SJCRH30 (cell line): ENCODE data around the gene DECR2. TPM values are rescaled to one million over a fixed set of nuclear protein-coding genes. Genes with fewer than 3 reads are reported as not detected.

Experiments used
- DNase-seq, 2 experiments: peaks; one replicate each; pipeline ENCODE4 v3.0.0-alpha.2; 2015 to 2020
- H3K27ac ChIP-seq: fragments of 250-450 bp; sonication (Bioruptor Pico); 2 replicates; pipeline ENCODE4 v1.5.1; 2020; ENCODE audit warnings: mild to moderate bottlenecking, moderate library complexity
- H3K27me3 ChIP-seq: fragments of 250-450 bp; sonication (Bioruptor Pico); 2 replicates; pipeline ENCODE4 v1.5.1; 2020; ENCODE audit warnings: mild to moderate bottlenecking, moderate library complexity
- H3K36me3 ChIP-seq: fragments of 250-450 bp; sonication (Bioruptor Pico); 2 replicates; pipeline ENCODE4 v1.5.1; 2020; ENCODE audit warnings: mild to moderate bottlenecking, moderate library complexity
- H3K4me1 ChIP-seq: fragments of 250-450 bp; sonication (Bioruptor Pico); 2 replicates; pipeline ENCODE4 v1.5.1; 2020; ENCODE audit warnings: mild to moderate bottlenecking, moderate library complexity
- H3K4me3 ChIP-seq: fragments of 250-450 bp; sonication (Bioruptor Pico); 2 replicates; pipeline ENCODE4 v1.5.1; 2020; ENCODE audit warnings: mild to moderate bottlenecking, moderate library complexity
- H3K9me3 ChIP-seq: fragments of 250-450 bp; sonication (Bioruptor Pico); replicated peaks from 2 replicates; pipeline ENCODE4 v1.5.1; 2020; ENCODE audit warnings: mild to moderate bottlenecking, moderate library complexity
- total RNA-seq: library from RNA; depleted of rRNA; stranded (reverse); fragments of >200 nt; shearing (Covaris generic); gene quantifications from 2 replicates; pipeline ENCODE4 v1.2.3, GENCODE V29; 2014

Gene DECR2
- total RNA-seq, 1 experiment from 2014 or later, result 5.7 TPM

GRCh38 chr16:424033-424622, 22.4 kb downstream of the DECR2 start:
- peak overlapping the region; percentile 63 for H3K4me3 ChIP-seq
- no peak overlapping the region for H3K27ac ChIP-seq

GRCh38 chr16:424623-425081, 23.0 kb downstream of the DECR2 start:
- peak overlapping the region; percentile 63 for H3K4me3 ChIP-seq
- H3K27me3 ChIP-seq, result no peaks in the 10 kb centered on the region
- H3K27ac ChIP-seq, result no peak overlapping the region
- no peaks in the 10 kb centered on the region for H3K4me1 ChIP-seq
- DNase-seq, result peak; percentile 30 to 54
- H3K36me3 ChIP-seq, result no peaks in the 10 kb centered on the region
- no peaks in the 10 kb centered on the region for H3K9me3 ChIP-seq

More at GRCh38 chr16:424033-424622, 22.4 kb downstream of the DECR2 start:
- peak; percentile 50 to 58 for DNase-seq
- Histone ChIP-seq H3K9me3 (no peaks in the 10 kb centered on the region), H3K36me3 (no peaks in the 10 kb centered on the region), H3K4me1 (no peaks in the 10 kb centered on the region), H3K27me3 (no peaks in the 10 kb centered on the region)

DNA sequence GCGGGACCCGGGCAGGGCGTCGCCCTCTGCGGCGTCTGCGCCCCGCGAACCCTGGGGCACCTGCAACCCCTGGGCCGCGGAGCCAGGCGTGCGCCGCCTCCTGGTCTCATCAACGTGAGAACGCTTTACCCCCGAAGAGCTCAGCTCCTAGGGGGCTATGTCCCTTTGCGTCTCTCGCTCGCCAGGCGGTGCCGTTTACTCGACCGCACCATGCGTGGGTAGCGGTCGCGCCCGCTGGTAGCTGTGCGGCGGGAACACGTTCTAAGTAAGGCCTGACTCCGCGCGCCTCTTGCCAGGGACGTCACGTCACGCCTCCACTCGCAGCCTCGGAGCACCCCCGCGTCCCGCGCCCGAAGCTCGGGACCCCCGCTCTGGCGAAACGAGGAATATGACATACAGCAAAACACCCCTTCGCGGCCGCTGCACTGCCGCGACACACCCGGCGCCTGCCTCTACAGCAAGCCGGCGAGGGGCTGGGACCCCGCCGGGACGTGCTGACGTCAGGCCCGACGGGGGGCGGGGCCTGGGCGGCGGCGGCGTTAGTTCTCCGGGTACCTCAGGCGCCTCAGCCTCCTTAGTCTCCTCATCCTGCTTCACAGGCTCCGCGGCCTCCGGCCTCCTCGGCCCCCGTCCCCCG, 23.5 kb downstream of the DECR2 start, which contains the start of gene RAB11FIP3:
Gene RAB11FIP3, plus strand, starts transcription at position 568 of the 637 bp plus-strand sequence. CDS start 358 bp downstream, outside the sequence.
- Histone ChIP-seq H3K27ac (no peak within 1 kb of the TSS), H3K4me3 (peak within 1 kb of the TSS; percentile 63), H3K27me3 (no peaks in the 10 kb centered on the region), H3K9me3 (no peaks in the 10 kb centered on the region), H3K36me3 (no peaks in the 10 kb centered on the region; the same call in 1 of the 2 replicates), H3K4me1 (no peaks in the 10 kb centered on the region)
- DNase-seq, result peak; percentile 83 to 89

GRCh38 chr16:425740-426114, 24.0 kb downstream of the DECR2 start:
- no peaks in the 10 kb centered on the region for H3K27me3 ChIP-seq
- DNase-seq, result no peak
- H3K4me1 ChIP-seq, result no peaks in the 10 kb centered on the region
- H3K9me3 ChIP-seq, result no peaks in the 10 kb centered on the region
- no peaks in the 10 kb centered on the region; the same call in 1 of the 2 replicates for H3K36me3 ChIP-seq
- no peak overlapping the region for H3K27ac ChIP-seq
- peak overlapping the region; percentile 63 for H3K4me3 ChIP-seq

DNA sequence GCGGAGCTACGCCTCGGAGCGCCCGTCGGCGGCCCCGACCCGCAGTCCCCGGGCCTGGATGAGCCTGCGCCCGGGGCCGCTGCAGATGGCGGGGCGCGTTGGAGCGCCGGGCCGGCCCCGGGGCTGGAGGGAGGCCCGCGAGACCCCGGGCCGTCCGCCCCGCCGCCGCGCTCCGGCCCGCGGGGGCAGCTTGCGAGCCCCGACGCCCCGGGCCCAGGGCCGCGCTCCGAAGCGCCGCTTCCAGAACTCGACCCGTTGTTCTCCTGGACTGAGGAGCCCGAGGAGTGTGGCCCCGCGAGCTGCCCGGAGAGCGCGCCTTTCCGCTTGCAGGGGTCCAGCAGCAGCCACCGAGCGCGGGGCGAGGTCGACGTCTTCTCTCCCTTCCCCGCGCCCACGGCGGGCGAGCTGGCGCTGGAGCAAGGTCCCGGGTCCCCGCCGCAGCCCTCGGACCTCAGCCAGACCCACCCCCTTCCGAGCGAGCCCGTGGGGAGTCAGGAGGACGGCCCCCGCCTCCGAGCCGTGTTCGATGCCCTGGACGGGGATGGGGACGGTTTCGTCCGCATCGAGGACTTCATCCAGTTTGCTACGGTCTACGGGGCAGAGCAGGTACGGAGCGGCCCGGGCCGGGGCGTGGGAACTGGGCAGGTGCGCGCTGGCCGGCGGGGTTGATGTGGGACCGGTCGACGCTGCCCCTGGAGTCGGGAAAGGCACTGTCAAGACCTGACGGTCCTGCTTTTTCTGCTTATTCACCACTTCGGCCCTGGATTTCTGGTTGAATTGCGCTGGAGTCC, 24.6 kb downstream of the DECR2 start:
- no peak overlapping the region for H3K27ac ChIP-seq

DNA sequence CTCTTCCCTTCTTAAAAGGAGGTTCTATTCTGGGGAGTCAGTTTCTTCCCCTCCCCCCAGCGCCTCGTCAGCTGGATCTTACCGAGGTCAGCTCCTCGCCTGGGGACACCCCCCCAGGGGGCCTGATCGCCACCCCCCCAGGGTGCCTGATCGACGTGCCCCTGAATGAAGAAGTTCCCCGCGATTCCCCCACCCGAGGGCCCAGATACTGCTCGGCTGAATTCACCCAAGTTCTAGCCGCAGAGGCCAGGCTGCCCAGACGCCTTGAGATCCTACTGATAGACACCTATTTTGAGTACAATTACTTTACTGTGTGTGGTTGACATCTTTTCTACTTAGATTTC, 25.2 kb downstream of the DECR2 start:
- H3K36me3 ChIP-seq, result no peaks in the 10 kb centered on the region; the same call in 1 of the 2 replicates
- H3K27ac ChIP-seq, result no peak overlapping the region
- H3K4me1 ChIP-seq, result peaks cover 4% of the 10 kb centered on the region
- no peak for DNase-seq
- H3K9me3 ChIP-seq, result no peaks in the 10 kb centered on the region
- no peaks in the 10 kb centered on the region for H3K27me3 ChIP-seq
- peak overlapping the region; percentile 63 for H3K4me3 ChIP-seq

More for the DNA sequence above, 24.6 kb downstream of the DECR2 start:
- peaks cover under 1% of the 10 kb centered on the region; the same call in 1 of the 2 replicates for H3K4me1 ChIP-seq
- no peaks in the 10 kb centered on the region for H3K9me3 ChIP-seq
- peak overlapping the region; percentile 63 for H3K4me3 ChIP-seq
- no peak for DNase-seq
- H3K27me3 ChIP-seq, result no peaks in the 10 kb centered on the region
- H3K36me3 ChIP-seq, result no peaks in the 10 kb centered on the region; the same call in 1 of the 2 replicates

DNA sequence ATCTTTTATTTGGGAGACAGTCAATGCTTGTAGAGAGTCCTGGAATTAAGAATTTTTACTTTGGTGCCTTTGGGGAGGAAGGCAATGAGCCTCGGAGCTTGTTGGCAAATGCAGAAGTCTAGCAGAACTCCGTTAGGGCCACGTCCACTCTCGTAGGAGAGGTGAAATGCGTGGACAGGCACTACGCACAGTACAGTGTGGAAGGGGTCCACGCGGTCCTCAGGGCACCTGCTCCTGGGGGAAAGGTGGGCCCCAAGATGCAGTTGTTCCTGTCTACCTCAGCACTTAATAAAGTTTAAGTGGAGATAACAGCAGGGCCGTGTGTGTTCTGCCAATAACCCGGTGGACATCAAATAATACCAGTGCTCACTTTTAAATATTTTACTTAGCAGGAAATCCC, 25.6 kb downstream of the DECR2 start:
- no peak for DNase-seq
- Histone ChIP-seq H3K36me3 (no peaks in the 10 kb centered on the region; the same call in 1 of the 2 replicates), H3K4me3 (peak overlapping the region; percentile 63), H3K4me1 (peaks cover 4% of the 10 kb centered on the region), H3K27me3 (no peaks in the 10 kb centered on the region), H3K9me3 (no peaks in the 10 kb centered on the region), H3K27ac (no peak overlapping the region)

DNA sequence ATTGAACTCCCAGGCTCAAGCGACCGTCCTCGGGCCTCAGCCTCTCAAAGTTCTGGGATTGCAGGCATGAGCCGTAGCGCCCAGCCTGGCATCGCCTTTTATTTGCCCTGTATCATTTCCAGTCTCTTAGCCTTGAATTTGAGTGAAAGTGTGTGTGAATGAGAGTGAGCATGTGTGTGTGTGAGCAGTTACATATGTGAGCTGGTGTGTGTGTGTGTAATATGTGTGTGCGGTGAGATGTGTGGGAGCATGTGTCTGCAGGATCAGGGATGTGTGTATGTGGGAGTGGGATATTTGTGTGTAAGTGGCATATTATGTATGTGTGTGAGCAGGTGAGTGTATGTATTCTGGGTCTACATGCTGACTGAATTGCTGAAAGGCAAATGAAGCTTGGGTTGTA, 29.2 kb downstream of the DECR2 start:
- no peaks in the 10 kb centered on the region for H3K27me3 ChIP-seq
- DNase-seq, result no peak
- no peaks in the 10 kb centered on the region for H3K9me3 ChIP-seq
- H3K36me3 ChIP-seq, result peaks cover 7% of the 10 kb centered on the region; the same call in 1 of the 2 replicates
- no peak overlapping the region for H3K27ac ChIP-seq
- no peak overlapping the region for H3K4me3 ChIP-seq
- peaks cover 4% of the 10 kb centered on the region for H3K4me1 ChIP-seq

- H3K36me3 ChIP-seq, result peaks cover 3% of the 10 kb centered on the region
- peaks cover 40% of the 10 kb centered on the region for H3K4me1 ChIP-seq
- peak; percentile 96 to 97 for DNase-seq
- H3K9me3 ChIP-seq, result no peaks in the 10 kb centered on the region
- H3K27ac ChIP-seq, result peak overlapping the region; percentile 85
- H3K27me3 ChIP-seq, result no peaks in the 10 kb centered on the region
- no peak overlapping the region for H3K4me3 ChIP-seq
Observed at GRCh38 chr16:440627-441026, 38.9 kb downstream of the DECR2 start.

- DNase-seq, result no peak
- peaks cover 40% of the 10 kb centered on the region for H3K4me1 ChIP-seq
- peak overlapping the region; percentile 85 for H3K27ac ChIP-seq
- peaks cover 3% of the 10 kb centered on the region for H3K36me3 ChIP-seq
- H3K9me3 ChIP-seq, result no peaks in the 10 kb centered on the region
- H3K27me3 ChIP-seq, result no peaks in the 10 kb centered on the region
- H3K4me3 ChIP-seq, result no peak overlapping the region
Observed at GRCh38 chr16:441447-441846, 39.8 kb downstream of the DECR2 start.

GRCh38 chr16:442976-443375, 41.3 kb downstream of the DECR2 start:
- peaks cover 3% of the 10 kb centered on the region for H3K36me3 ChIP-seq
- peaks cover 40% of the 10 kb centered on the region for H3K4me1 ChIP-seq
- no peaks in the 10 kb centered on the region for H3K27me3 ChIP-seq
- H3K27ac ChIP-seq, result no peak overlapping the region
- no peak for DNase-seq
- no peaks in the 10 kb centered on the region for H3K9me3 ChIP-seq
- H3K4me3 ChIP-seq, result no peak overlapping the region

DNA sequence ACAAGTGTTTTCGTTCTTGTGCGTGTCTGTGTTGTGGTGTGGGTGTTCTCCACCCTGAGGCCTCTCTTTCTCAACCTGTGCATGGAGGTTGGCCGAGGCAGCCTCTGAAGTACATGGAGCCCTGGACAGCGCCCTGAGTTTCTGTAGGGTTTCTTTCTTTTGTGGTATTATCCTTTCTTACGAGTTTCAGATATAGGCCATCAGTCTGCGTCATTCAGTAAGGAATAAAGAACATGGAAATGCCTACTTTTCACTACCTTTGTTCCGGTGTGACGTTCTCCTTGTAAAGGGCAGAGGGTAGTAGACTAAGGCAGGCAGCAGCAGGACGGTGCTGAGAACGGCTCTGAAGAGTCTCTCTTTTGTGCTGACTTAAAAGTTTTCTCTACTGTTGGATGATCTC, 42.3 kb downstream of the DECR2 start:
- no peaks in the 10 kb centered on the region for H3K27me3 ChIP-seq
- H3K36me3 ChIP-seq, result peaks cover 3% of the 10 kb centered on the region; the same call in 1 of the 2 replicates
- DNase-seq, result no peak

GRCh38 chr16:445566-445965, 43.9 kb downstream of the DECR2 start:
- Histone ChIP-seq H3K4me3 (no peak overlapping the region), H3K27me3 (no peaks in the 10 kb centered on the region), H3K4me1 (peaks cover 23% of the 10 kb centered on the region), H3K36me3 (peaks cover 3% of the 10 kb centered on the region; the same call in 1 of the 2 replicates), H3K9me3 (no peaks in the 10 kb centered on the region), H3K27ac (no peak overlapping the region)
- no peak for DNase-seq

More for the DNA sequence above, 42.3 kb downstream of the DECR2 start:
- Histone ChIP-seq H3K9me3 (no peaks in the 10 kb centered on the region), H3K27ac (no peak overlapping the region), H3K4me1 (peaks cover 37% of the 10 kb centered on the region), H3K4me3 (no peak overlapping the region)

DNA sequence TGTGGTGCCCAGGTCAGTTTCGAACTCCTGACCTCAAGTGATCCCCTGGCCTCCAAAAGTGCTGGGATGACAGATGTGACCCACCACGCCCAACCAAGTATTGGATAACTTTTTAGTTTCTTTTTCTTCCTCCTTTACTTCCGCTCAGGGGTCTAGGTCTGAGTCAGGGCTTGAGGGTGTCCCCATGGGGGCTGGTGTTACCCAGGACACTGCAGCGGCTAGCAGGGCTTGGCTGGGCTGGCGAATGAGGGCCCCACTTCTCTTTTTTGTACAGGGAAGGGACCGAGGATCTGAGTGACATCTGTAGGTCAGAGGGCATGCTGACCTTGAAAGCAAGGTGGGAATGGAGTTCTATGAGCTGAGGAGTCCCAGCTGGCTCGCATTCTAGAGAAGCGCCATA, 48.7 kb downstream of the DECR2 start:
- H3K27me3 ChIP-seq, result no peaks in the 10 kb centered on the region
- no peaks in the 10 kb centered on the region for H3K9me3 ChIP-seq
- H3K4me1 ChIP-seq, result no peaks in the 10 kb centered on the region
- no peak for DNase-seq
- H3K27ac ChIP-seq, result no peak overlapping the region
- no peaks in the 10 kb centered on the region for H3K36me3 ChIP-seq
- H3K4me3 ChIP-seq, result no peak overlapping the region
